H1 (cell line): ENCODE measurements around the gene TJP3. TPM values are rescaled to one million over a fixed set of nuclear protein-coding genes. Genes with fewer than 3 reads are reported as not detected.

Experiments used
- CTCF ChIA-PET: fragments of 300-600 bp; sonication (Branson Sonifier 250); formaldehyde crosslinking; loops from one replicate; lab custom pipeline; 2021; ENCODE audit not compliant: partially characterized antibody; lab: Charles Lee
- POLR2A ChIA-PET: fragments of 300-600 bp; sonication (Branson Sonifier 250); formaldehyde crosslinking; loops from one replicate; lab custom pipeline; 2021; ENCODE audit warnings: inconsistent platforms; ENCODE audit not compliant: partially characterized antibody; lab: Charles Lee
- DNase-seq, 2 experiments: peaks; one replicate each; pipeline versions ENCODE4 v3.0.0 to v3.0.0-alpha.2; 2010 to 2022; ENCODE audit warnings: low spot score in 2 of 2, low read depth in 1 of 2, mixed read lengths in 1 of 2
- FAIRE-seq: peaks from 2 replicates; lab custom pipeline; 2011; peaks lifted over from hg19 to GRCh38; lab: Jason Lieb, UNC
- H2AFZ ChIP-seq: 2 replicates; pipeline ENCODE4 v1.8.1; 2012; ENCODE audit warnings: low read length, inconsistent platforms
- H2AK5ac ChIP-seq: 2 replicates; pipeline ENCODE4 v1.6.1; 2013; ENCODE audit warnings: low read depth, low read length
- H2BK120ac ChIP-seq: replicated peaks from 2 replicates; pipeline ENCODE3; 2013; ENCODE audit warnings: low read depth, low read length, inconsistent platforms
- H2BK12ac ChIP-seq: 2 replicates; pipeline ENCODE4 v1.6.1; 2013; ENCODE audit warnings: low read depth, low read length
- H2BK15ac ChIP-seq: 2 replicates; pipeline ENCODE4 v1.6.1; 2013; ENCODE audit warnings: low read length
- H2BK20ac ChIP-seq: 2 replicates; pipeline ENCODE4 v1.6.1; 2013; ENCODE audit warnings: low read length
- H2BK5ac ChIP-seq: 2 replicates; pipeline ENCODE4 v1.6.1; 2013; ENCODE audit warnings: low read depth, low read length
- H3K14ac ChIP-seq: 2 replicates; pipeline ENCODE4 v1.6.1; 2013; ENCODE audit warnings: inconsistent platforms; ENCODE audit not compliant: insufficient read length
- H3K18ac ChIP-seq: 2 replicates; pipeline ENCODE4 v1.6.1; 2013; ENCODE audit warnings: low read length; ENCODE audit errors: extremely low read depth
- H3K23ac ChIP-seq: 2 replicates; pipeline ENCODE4 v1.6.1; 2013; ENCODE audit warnings: inconsistent platforms; ENCODE audit not compliant: insufficient read length
- H3K23me2 ChIP-seq: 2 replicates; pipeline ENCODE4 v1.6.1; 2013; ENCODE audit warnings: low read depth, low read length
- H3K27ac ChIP-seq: 2 replicates; pipeline ENCODE4 v1.6.1; 2011; ENCODE audit warnings: low read depth, low read length, inconsistent platforms
- H3K27me3 ChIP-seq, 4 experiments: replicated peaks in 1 of 4; 1 replicate in 1 of 4; 2 replicates in 3 of 4; pipeline versions ENCODE4 v1.6.1 to v1.8.1; 2011 to 2013; ENCODE audit warnings: low read length in 3 of 4, mild to moderate bottlenecking in 3 of 4, inconsistent platforms in 2 of 4, mixed read lengths in 2 of 4, moderate library complexity in 1 of 4; ENCODE audit not compliant: control insufficient read depth in 3 of 4, insufficient read depth in 3 of 4; ENCODE audit errors: extremely low read depth in 1 of 4
- H3K36me3 ChIP-seq, 4 experiments: 2 replicates each; pipeline versions ENCODE4 v1.6.1 to v1.8.1; 2011 to 2013; ENCODE audit warnings: mild to moderate bottlenecking in 4 of 4, low read length in 3 of 4, moderate library complexity in 2 of 4, control low read depth in 1 of 4, inconsistent platforms in 1 of 4; ENCODE audit not compliant: insufficient read depth in 4 of 4, control insufficient read depth in 2 of 4
- H3K4ac ChIP-seq: replicated peaks from 2 replicates; pipeline ENCODE3; 2013; ENCODE audit warnings: low read length, low read depth, mixed read lengths, inconsistent platforms; ENCODE audit not compliant: insufficient read length
- H3K4me1 ChIP-seq, 4 experiments: replicated peaks in 1 of 4; 1 replicate in 1 of 4; 2 replicates in 3 of 4; pipeline versions ENCODE4 v1.6.1 to v1.8.1; 2011 to 2013; ENCODE audit warnings: low read length in 3 of 4, inconsistent platforms in 2 of 4, mixed read lengths in 1 of 4; ENCODE audit not compliant: insufficient read depth in 4 of 4, control insufficient read depth in 3 of 4
- H3K4me2 ChIP-seq, 2 experiments: 2 replicates each; pipeline versions ENCODE4 v1.6.1 to v1.8.1; 2011 to 2013; ENCODE audit warnings: low read depth in 2 of 2, low read length in 2 of 2, control low read depth in 1 of 2, inconsistent platforms in 1 of 2, mild to moderate bottlenecking in 1 of 2; ENCODE audit not compliant: insufficient read depth in 1 of 2
- H3K4me3 ChIP-seq, 4 experiments: fragments of 200-600, 300-600 bp in 1 of 4; sonication (generic), shearing (Covaris generic), sonication (Bioruptor Twin) in 1 of 4; 2 replicates each; pipeline versions ENCODE4 v1.5.1 to v1.8.1; 2011 to 2016; ENCODE audit warnings: low read length in 4 of 4, low read depth in 3 of 4, control low read depth in 2 of 4, inconsistent platforms in 2 of 4, mild to moderate bottlenecking in 2 of 4, mixed read lengths in 1 of 4, moderate library complexity in 1 of 4; ENCODE audit not compliant: insufficient read depth in 2 of 4; ENCODE audit errors: extremely low read depth in 1 of 4
- H3K56ac ChIP-seq: replicated peaks from 2 replicates; pipeline ENCODE3; 2013; ENCODE audit warnings: low read depth, mild to moderate bottlenecking, mixed read lengths, low read length, inconsistent platforms; ENCODE audit not compliant: insufficient read length
- H3K79me1 ChIP-seq: 2 replicates; pipeline ENCODE4 v1.6.1; 2013; ENCODE audit warnings: low read depth, low read length, control low read depth
- H3K79me2 ChIP-seq, 2 experiments: 2 replicates each; pipeline versions ENCODE4 v1.6.1 to v1.8.1; 2012 to 2013; ENCODE audit warnings: low read length in 2 of 2, mild to moderate bottlenecking in 2 of 2, inconsistent platforms in 1 of 2; ENCODE audit not compliant: insufficient read depth in 2 of 2, control insufficient read depth in 1 of 2
- H3K9ac ChIP-seq, 4 experiments: replicated peaks in 1 of 4; 1 replicate in 1 of 4; 2 replicates in 3 of 4; pipeline versions ENCODE4 v1.6.1 to v1.8.1; 2011 to 2013; ENCODE audit warnings: low read depth in 3 of 4, low read length in 3 of 4, control low read depth in 2 of 4, mild to moderate bottlenecking in 2 of 4, moderate library complexity in 2 of 4, inconsistent platforms in 1 of 4; ENCODE audit errors: extremely low read depth in 1 of 4
- H3K9me3 ChIP-seq, 2 experiments: 2 replicates each; pipeline versions ENCODE4 v1.6.1 to v1.8.1; 2012 to 2013; ENCODE audit warnings: mild to moderate bottlenecking in 2 of 2, moderate library complexity in 2 of 2, control low read depth in 1 of 2, inconsistent platforms in 1 of 2, low read depth in 1 of 2, low read length in 1 of 2, mixed read lengths in 1 of 2; ENCODE audit not compliant: insufficient read depth in 2 of 2
- H4K20me1 ChIP-seq, 2 experiments: replicated peaks in 1 of 2; 2 replicates each; pipeline versions ENCODE3 to v1.8.1; 2011 to 2013; ENCODE audit warnings: inconsistent platforms in 2 of 2, low read length in 2 of 2, mild to moderate bottlenecking in 1 of 2; ENCODE audit not compliant: insufficient read depth in 2 of 2, control insufficient read depth in 1 of 2
- H4K5ac ChIP-seq: 2 replicates; pipeline ENCODE4 v1.6.1; 2013; ENCODE audit warnings: low read length, low read depth, mixed read lengths, inconsistent platforms; ENCODE audit not compliant: insufficient read length
- H4K8ac ChIP-seq: 2 replicates; pipeline ENCODE4 v1.8.0; 2013; ENCODE audit warnings: mild to moderate bottlenecking, moderate library complexity, low read length, inconsistent platforms; ENCODE audit not compliant: insufficient read depth; ENCODE audit errors: extremely low read depth
- H4K91ac ChIP-seq: replicated peaks from 2 replicates; pipeline ENCODE3; 2013; ENCODE audit warnings: low read length, mixed read lengths, inconsistent platforms; ENCODE audit not compliant: insufficient read length
- GABPA ChIP-seq: IDR thresholded peaks from 2 replicates; pipeline ENCODE4 v1.6.1; 2011; ENCODE audit warnings: mild to moderate bottlenecking, low read length, moderate library complexity, borderline replicate concordance; ENCODE audit not compliant: insufficient read depth
- NRF1 ChIP-seq: IDR thresholded peaks from 2 replicates; pipeline ENCODE4 v1.6.1; 2011; ENCODE audit warnings: mild to moderate bottlenecking, low read depth, low read length, improper control_type of control experiment
- RAD21 ChIP-seq, 2 experiments: IDR thresholded peaks in 1 of 2; conservative IDR thresholded peaks in 1 of 2; 2 replicates each; pipeline ENCODE4 v1.6.1; 2011; ENCODE audit warnings: low read depth in 2 of 2, low read length in 2 of 2, improper control_type of control experiment in 1 of 2, inconsistent platforms in 1 of 2, mild to moderate bottlenecking in 1 of 2, moderate library complexity in 1 of 2
- RBBP5 ChIP-seq: IDR thresholded peaks from 2 replicates; pipeline ENCODE4 v1.7.1; 2012; ENCODE audit warnings: low read depth, mild to moderate bottlenecking, inconsistent platforms, low read length, moderate library complexity, borderline replicate concordance
- RFX5 ChIP-seq: IDR thresholded peaks from 2 replicates; pipeline ENCODE4 v1.6.1; 2011; ENCODE audit warnings: low read depth, low read length, improper control_type of control experiment, borderline replicate concordance
- SIX5 ChIP-seq: IDR thresholded peaks from 2 replicates; pipeline ENCODE4 v1.6.1; 2011; ENCODE audit warnings: mild to moderate bottlenecking, low read depth, low read length
- SP2 ChIP-seq: IDR thresholded peaks from 2 replicates; pipeline ENCODE4 v1.6.1; 2012; ENCODE audit warnings: mild to moderate bottlenecking, low read length, inconsistent platforms
- SUZ12 ChIP-seq: fragments of 200-600 bp; sonication (generic); IDR thresholded peaks from 2 replicates; pipeline ENCODE4 v1.6.1; 2012; ENCODE audit warnings: mild to moderate bottlenecking, inconsistent platforms, low read length, moderate library complexity, mixed read lengths
- TAF1 ChIP-seq: IDR thresholded peaks from 2 replicates; pipeline ENCODE4 v1.6.1; 2011; ENCODE audit warnings: mild to moderate bottlenecking, low read depth, low read length
- TCF12 ChIP-seq: IDR thresholded peaks from 2 replicates; pipeline ENCODE4 v1.6.1; 2011; ENCODE audit warnings: low read depth, mild to moderate bottlenecking, low read length
- ZNF274 ChIP-seq: IDR thresholded peaks from 2 replicates; pipeline ENCODE4 v1.7.0; 2012; ENCODE audit warnings: low read length, borderline replicate concordance; ENCODE audit errors: extremely low read depth
- WGBS, 2 experiments: shearing (Covaris generic) in 1 of 2; methylation state at CpG; one replicate each; pipeline versions ENCODE4 v1.1.6 to v1.1.7; 2013 to 2015; ENCODE audit warnings: low lambda C conversion rate in 2 of 2, mixed read lengths in 2 of 2, inconsistent platforms in 1 of 2, low coverage in 1 of 2, missing lambda C conversion rate in 1 of 2; ENCODE audit not compliant: insufficient replicate concordance in 2 of 2, insufficient coverage in 1 of 2, insufficient read length in 1 of 2; ENCODE audit errors: extremely low coverage in 1 of 2, missing lambda C conversion rate in 1 of 2; 5-methylcytosine and 5-hydroxymethylcytosine counted together
- polyA plus RNA-seq, 7 experiments: library from polyadenylated mRNA; depleted of rRNA in 3 of 7; stranded (reverse) in 5 of 7; unstranded in 2 of 7; fragments of >200 nt in 5 of 7; fragments of 200-250 nt in 2 of 7; gene quantifications; 1 replicate in 5 of 7; 2 replicates in 1 of 7; 4 replicates in 1 of 7; pipeline versions ENCODE4 v1.2.1 to v1.2.3, GENCODE V29; 2011 to 2013; ENCODE audit warnings: missing spikeins in 2 of 7, mixed read lengths in 2 of 7
- total RNA-seq: library from RNA; stranded (reverse); fragmentation: NEBNext Ultra II Directional; extraction: Animal tissue kit (Norgen Biotek cat#: 25700); gene quantifications from 2 replicates; pipeline ENCODE4 v1.2.1, GENCODE V29; 2021
- TF ChIP-seq, protein P1 (sequence below): IDR thresholded peaks from 2 replicates; pipeline ENCODE4 v1.6.1; 2012; ENCODE audit warnings: low read length, inconsistent platforms

The TJP3 gene
- total and polyA plus RNA-seq, 2 of the 8 experiments (the other 6 are each of a cell fraction or from before 2014, with no cell fraction given): 17.1 to 26.1 TPM

DNA sequence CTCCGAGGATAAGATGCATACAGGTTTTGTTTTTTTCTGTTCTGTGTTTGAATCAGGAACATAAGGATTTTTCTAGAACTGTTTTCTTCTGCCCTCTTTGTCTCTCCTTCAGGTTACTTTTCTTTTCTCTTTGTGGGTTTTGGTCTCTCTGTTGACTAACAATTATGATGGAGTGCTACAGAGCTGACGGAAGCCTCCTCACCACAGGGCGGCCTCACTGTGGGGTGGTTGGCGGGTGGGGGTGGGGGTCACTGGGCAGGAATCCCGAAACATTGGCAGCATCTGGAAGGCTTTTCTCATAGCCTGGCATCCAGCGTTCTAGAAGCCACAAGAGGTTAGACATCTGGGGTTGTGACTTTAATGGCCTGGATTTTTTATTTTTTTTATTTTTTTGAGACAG is 90.0 kb downstream of the TJP3 start:
- H4K8ac ChIP-seq: no peak overlapping the region; the same call in 1 of the 2 replicates
- H3K14ac ChIP-seq: no peak overlapping the region
- no peaks in the 10 kb centered on the region for H3K36me3 ChIP-seq
- 83% methylated on average over 6 of the region's 6 CpGs; no CpG with 5 or more reads in 1 of the 2 experiments for WGBS, 2 experiments
- no peak overlapping the region for H3K27ac ChIP-seq
- no peak overlapping the region for H4K5ac ChIP-seq
- CTCF ChIA-PET: interaction anchor here (0.9 to 2.6 kb wide), 6 partner anchors 10 to 51 kb away, joined by 3 to 13 read pairs (median 4); no protein-coding TSS in a partner anchor
- H4K91ac ChIP-seq: no peak overlapping the region
- H3K9ac ChIP-seq: no peak overlapping the region
- POLR2A ChIA-PET: interaction anchor here (1.4 kb wide), 1 partner anchor 66 kb away, joined by 5 read pairs; no protein-coding TSS in a partner anchor
- no peak overlapping the region for H2BK12ac ChIP-seq
- no peaks in the 10 kb centered on the region for H3K79me1 ChIP-seq
- no peak for FAIRE-seq
- no peak overlapping the region for H3K4me2 ChIP-seq
- no peak for DNase-seq
- peaks cover 6% of the 10 kb centered on the region; the same call in 1 of the 2 replicates for H3K23me2 ChIP-seq
- no peak overlapping the region for H2BK120ac ChIP-seq
- H2AFZ ChIP-seq: no peak overlapping the region
- no peak overlapping the region for H3K23ac ChIP-seq
- peaks cover 0 to 3% (median 1%) of the 10 kb centered on the region in 4 experiments; a peak in 3 of 7 replicates for H3K4me1 ChIP-seq
- H3K27me3 ChIP-seq: peaks cover 0 to 6% (median 4%) of the 10 kb centered on the region in 4 experiments; a peak in 5 of 7 replicates
- H3K9me3 ChIP-seq: peaks cover 4 to 6% of the 10 kb centered on the region in 2 experiments; a peak in 2 of 4 replicates
- no peak overlapping the region for H2BK5ac ChIP-seq
- no peak overlapping the region for H3K4ac ChIP-seq
- H2BK20ac ChIP-seq: no peak overlapping the region
- H2AK5ac ChIP-seq: no peak overlapping the region
- H2BK15ac ChIP-seq: no peak overlapping the region
- H3K79me2 ChIP-seq: no peaks in the 10 kb centered on the region
- no peak overlapping the region for H3K4me3 ChIP-seq
- H3K18ac ChIP-seq: no peak overlapping the region
- H4K20me1 ChIP-seq: no peaks in the 10 kb centered on the region
- H3K56ac ChIP-seq: no peak overlapping the region
- TF ChIP-seq SP2 (no peak), SIX5 (no peak), TAF1 (no peak), RBBP5 (no peak), SUZ12 (no peak), RAD21 (IDR thresholded peaks at IDR 0.05 in 1 of 2, conservative IDR thresholded peaks at IDR 0.05 in 1 of 2; ENCODE audit: low read depth in 2 of 2, low read length in 2 of 2) (no peak), GABPA (no peak), TCF12 (no peak), ZNF274 (no peak), NRF1 (no peak), RFX5 (no peak)
- TF ChIP-seq, protein P1, sequence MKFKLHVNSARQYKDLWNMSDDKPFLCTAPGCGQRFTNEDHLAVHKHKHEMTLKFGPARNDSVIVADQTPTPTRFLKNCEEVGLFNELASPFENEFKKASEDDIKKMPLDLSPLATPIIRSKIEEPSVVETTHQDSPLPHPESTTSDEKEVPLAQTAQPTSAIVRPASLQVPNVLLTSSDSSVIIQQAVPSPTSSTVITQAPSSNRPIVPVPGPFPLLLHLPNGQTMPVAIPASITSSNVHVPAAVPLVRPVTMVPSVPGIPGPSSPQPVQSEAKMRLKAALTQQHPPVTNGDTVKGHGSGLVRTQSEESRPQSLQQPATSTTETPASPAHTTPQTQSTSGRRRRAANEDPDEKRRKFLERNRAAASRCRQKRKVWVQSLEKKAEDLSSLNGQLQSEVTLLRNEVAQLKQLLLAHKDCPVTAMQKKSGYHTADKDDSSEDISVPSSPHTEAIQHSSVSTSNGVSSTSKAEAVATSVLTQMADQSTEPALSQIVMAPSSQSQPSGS: no peak
